ENCODE data around the gene STPG4.

DNA sequence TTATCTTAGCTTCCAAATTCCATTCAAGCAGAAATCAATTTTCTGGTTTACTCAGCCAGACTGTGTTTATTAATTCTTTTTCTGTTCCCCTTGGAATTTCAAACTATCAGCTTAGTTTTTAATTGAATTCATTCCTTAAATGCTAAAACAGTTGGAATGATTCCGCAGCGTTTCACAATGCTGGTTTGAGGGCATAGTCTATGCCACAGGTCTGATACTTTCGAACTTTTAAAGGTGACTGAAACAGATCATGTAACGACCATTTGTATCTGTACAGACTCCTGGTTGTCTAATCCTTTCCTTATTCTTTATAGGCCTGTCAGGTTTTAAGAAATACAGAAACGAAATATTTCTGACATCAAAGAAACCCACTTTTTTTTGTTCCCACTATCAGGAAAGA lies 45.4 kb downstream of the STPG4 start:
- TF ChIP-seq, protein P1, sequence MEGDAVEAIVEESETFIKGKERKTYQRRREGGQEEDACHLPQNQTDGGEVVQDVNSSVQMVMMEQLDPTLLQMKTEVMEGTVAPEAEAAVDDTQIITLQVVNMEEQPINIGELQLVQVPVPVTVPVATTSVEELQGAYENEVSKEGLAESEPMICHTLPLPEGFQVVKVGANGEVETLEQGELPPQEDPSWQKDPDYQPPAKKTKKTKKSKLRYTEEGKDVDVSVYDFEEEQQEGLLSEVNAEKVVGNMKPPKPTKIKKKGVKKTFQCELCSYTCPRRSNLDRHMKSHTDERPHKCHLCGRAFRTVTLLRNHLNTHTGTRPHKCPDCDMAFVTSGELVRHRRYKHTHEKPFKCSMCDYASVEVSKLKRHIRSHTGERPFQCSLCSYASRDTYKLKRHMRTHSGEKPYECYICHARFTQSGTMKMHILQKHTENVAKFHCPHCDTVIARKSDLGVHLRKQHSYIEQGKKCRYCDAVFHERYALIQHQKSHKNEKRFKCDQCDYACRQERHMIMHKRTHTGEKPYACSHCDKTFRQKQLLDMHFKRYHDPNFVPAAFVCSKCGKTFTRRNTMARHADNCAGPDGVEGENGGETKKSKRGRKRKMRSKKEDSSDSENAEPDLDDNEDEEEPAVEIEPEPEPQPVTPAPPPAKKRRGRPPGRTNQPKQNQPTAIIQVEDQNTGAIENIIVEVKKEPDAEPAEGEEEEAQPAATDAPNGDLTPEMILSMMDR (IDR thresholded peaks at IDR 0.05), result no peak
- TF ChIP-seq POLR2A (IDR thresholded peaks at IDR 0.05), result no peak
